Measurements from ENCODE around the gene OGN. TPM values are rescaled to one million over a fixed set of nuclear protein-coding genes. Genes with fewer than 3 reads are reported as not detected.

Gene OGN
- total and polyA plus RNA-seq, 2 of the 13 experiments (the other 11 are each of a cell fraction or from before 2014, with no cell fraction given): not detected

DNA sequence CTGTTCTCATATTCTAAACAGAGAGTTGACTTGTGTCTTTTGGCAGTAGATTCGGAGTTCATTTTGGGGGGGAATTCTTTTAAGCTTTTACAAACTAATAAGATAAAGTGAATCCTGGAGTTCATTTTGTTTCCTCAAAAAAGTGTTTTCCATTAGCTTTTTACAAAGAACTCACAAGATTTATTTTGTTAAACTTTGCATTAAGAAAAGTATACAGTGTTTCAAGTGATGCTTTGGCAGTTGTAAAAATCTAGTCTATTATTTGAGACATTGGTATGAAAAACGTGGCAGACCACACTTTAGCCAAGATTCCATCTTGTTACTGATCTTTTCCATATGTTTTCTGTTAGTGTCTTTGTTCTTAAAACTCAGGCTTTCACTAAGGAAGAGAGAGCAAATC lies 21.1 kb upstream of the OGN start (continued):
- TF ChIP-seq ZNF33A (CRISPR knock-in tag; IDR thresholded peaks at IDR 0.05; ENCODE audit: borderline replicate concordance) (no peak), ZBTB42 (CRISPR knock-in tag; IDR thresholded peaks at IDR 0.05) (no peak), RAD21 (CRISPR knock-in tag; IDR thresholded peaks at IDR 0.05) (no peak), STAT5B (CRISPR knock-in tag; IDR thresholded peaks at IDR 0.05) (no peak)

DNA sequence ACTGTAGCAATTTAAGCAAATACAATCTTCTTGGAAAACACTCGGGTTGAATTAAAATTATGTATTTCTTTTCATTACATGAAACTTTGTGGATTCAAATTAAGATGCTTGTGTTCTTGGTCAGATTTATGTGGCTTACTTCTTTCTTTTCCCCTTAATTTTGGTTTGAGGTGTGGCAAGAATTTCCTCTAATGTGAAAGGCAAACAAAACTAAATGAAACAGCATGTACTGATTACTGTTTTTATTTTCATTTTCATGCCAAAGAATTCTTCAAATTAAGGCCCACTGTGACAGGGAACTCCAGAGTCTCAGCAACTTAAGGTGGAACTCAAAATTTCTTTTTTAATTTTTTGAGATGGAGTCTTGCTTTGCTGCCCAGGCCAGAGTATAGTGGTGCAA lies 20.0 kb upstream of the OGN start, which contains the start of gene OMD:
OMD (minus strand) TSS at position 132 of the 400 bp plus-strand sequence. CDS start 6,913 bp downstream, outside the sequence.
- WGBS (ENCODE audit: low lambda C conversion rate): 74% methylated on average over 1 of the region's 1 CpG
- in situ Hi-C loops (cut with HindIII; ENCODE audit: extremely low pct_ligation_motif_present, low pct_unique_long_range_greater_than_20kb): no loop called here
- no peaks in the 10 kb centered on the region for H3K27me3 ChIP-seq (ENCODE audit: control insufficient read depth in 1 of 2, insufficient read depth in 2 of 2, low read length in 2 of 2)
- H3K27ac ChIP-seq (ENCODE audit: extremely low read length, insufficient read depth, low read length): no peak within 1 kb of the TSS
- H4K20me1 ChIP-seq (ENCODE audit: insufficient read depth, low read length): no peaks in the 10 kb centered on the region
- ATAC-seq: no peak
- no peaks in the 10 kb centered on the region for H3K9me3 ChIP-seq (ENCODE audit: low read length)
- CTCF ChIA-PET (ENCODE audit: low intra/inter-chr PET ratio, low total read pairs): no interaction called here
- no peak within 1 kb of the TSS for H3K4me3 ChIP-seq (replicated peaks in 1 of 3; ENCODE audit: insufficient read depth in 1 of 3, low read depth in 2 of 3, low read length in 3 of 3)
- H3K36me3 ChIP-seq (replicated peaks in 1 of 2; ENCODE audit: control insufficient read depth in 1 of 2, insufficient read depth in 2 of 2, low read length in 2 of 2): no peaks in the 10 kb centered on the region
- no peak within 1 kb of the TSS for H2AFZ ChIP-seq (ENCODE audit: low read length)
- POLR2A ChIA-PET: no interaction called here
- no peak within 1 kb of the TSS for H3K4me2 ChIP-seq (ENCODE audit: low read depth, low read length)
- no peaks in the 10 kb centered on the region for H3K4me1 ChIP-seq (ENCODE audit: insufficient read depth, low read length)
- no peak within 1 kb of the TSS for H3K9ac ChIP-seq (ENCODE audit: insufficient read depth, low read depth, low read length)
- TF ChIP-seq, protein P1, sequence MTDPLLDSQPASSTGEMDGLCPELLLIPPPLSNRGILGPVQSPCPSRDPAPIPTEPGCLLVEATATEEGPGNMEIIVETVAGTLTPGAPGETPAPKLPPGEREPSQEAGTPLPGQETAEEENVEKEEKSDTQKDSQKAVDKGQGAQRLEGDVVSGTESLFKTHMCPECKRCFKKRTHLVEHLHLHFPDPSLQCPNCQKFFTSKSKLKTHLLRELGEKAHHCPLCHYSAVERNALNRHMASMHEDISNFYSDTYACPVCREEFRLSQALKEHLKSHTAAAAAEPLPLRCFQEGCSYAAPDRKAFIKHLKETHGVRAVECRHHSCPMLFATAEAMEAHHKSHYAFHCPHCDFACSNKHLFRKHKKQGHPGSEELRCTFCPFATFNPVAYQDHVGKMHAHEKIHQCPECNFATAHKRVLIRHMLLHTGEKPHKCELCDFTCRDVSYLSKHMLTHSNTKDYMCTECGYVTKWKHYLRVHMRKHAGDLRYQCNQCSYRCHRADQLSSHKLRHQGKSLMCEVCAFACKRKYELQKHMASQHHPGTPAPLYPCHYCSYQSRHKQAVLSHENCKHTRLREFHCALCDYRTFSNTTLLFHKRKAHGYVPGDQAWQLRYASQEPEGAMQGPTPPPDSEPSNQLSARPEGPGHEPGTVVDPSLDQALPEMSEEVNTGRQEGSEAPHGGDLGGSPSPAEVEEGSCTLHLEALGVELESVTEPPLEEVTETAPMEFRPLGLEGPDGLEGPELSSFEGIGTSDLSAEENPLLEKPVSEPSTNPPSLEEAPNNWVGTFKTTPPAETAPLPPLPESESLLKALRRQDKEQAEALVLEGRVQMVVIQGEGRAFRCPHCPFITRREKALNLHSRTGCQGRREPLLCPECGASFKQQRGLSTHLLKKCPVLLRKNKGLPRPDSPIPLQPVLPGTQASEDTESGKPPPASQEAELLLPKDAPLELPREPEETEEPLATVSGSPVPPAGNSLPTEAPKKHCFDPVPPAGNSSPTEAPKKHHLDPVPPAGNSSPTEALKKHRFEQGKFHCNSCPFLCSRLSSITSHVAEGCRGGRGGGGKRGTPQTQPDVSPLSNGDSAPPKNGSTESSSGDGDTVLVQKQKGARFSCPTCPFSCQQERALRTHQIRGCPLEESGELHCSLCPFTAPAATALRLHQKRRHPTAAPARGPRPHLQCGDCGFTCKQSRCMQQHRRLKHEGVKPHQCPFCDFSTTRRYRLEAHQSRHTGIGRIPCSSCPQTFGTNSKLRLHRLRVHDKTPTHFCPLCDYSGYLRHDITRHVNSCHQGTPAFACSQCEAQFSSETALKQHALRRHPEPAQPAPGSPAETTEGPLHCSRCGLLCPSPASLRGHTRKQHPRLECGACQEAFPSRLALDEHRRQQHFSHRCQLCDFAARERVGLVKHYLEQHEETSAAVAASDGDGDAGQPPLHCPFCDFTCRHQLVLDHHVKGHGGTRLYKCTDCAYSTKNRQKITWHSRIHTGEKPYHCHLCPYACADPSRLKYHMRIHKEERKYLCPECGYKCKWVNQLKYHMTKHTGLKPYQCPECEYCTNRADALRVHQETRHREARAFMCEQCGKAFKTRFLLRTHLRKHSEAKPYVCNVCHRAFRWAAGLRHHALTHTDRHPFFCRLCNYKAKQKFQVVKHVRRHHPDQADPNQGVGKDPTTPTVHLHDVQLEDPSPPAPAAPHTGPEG (CRISPR knock-in tag; IDR thresholded peaks at IDR 0.05): no peak
- TF ChIP-seq ZFP37 (CRISPR knock-in tag; IDR thresholded peaks at IDR 0.05; ENCODE audit: borderline replicate concordance) (no peak), EZH2 (conservative IDR thresholded peaks at IDR 0.05; ENCODE audit: low read depth, low read length) (no peak), KLF13 (CRISPR knock-in tag; IDR thresholded peaks at IDR 0.05) (no peak), HOXA3 (CRISPR knock-in tag; IDR thresholded peaks at IDR 0.05) (no peak), CREB1 (IDR thresholded peaks at IDR 0.05) (no peak), CREB1 (CRISPR knock-in tag; IDR thresholded peaks at IDR 0.05) (no peak), NFYB (CRISPR knock-in tag; IDR thresholded peaks at IDR 0.05) (no peak)
- intact Hi-C loops (cut with micrococcal nuclease; ENCODE audit: unreplicated experiment): no loop called here
- FAIRE-seq: no peak
- no peaks in the 10 kb centered on the region for H3K79me2 ChIP-seq (ENCODE audit: insufficient read depth, low read length)
- BruUV-seq (replicated peaks): no TSS peak
- no peak for DNase-seq (ENCODE audit: low spot score)

Measured in HepG2 (cell line).